Uterus (tissue), 4 donors: ENCODE measurements around the gene A2M. TPM values are rescaled to one million over a fixed set of nuclear protein-coding genes. Genes with fewer than 3 reads are reported as not detected.

Experiments used
- DNase-seq, 2 donors: peaks; one replicate each; pipeline ENCODE4 v3.0.0-alpha.2; 2019 to 2020
- H3K27ac ChIP-seq, 2 donors: fragments of 200-600 bp; sonication (generic); 1 replicate in 1 of 2; 2 replicates in 1 of 2; pipeline ENCODE4 v1.5.1; 2016 to 2018
- H3K27me3 ChIP-seq, 2 donors: fragments of 200-600 bp; sonication (generic); one replicate each; pipeline ENCODE4 v1.5.1; 2018 to 2019; ENCODE audit warnings: control low read depth in 1 of 2
- H3K36me3 ChIP-seq, 2 donors: fragments of 200-600 bp; sonication (generic); one replicate each; pipeline ENCODE4 v1.5.1; 2019; ENCODE audit warnings: control low read depth in 1 of 2
- H3K4me1 ChIP-seq, 2 donors: fragments of 200-600 bp; sonication (generic); one replicate each; pipeline ENCODE4 v1.5.1; 2018 to 2019; ENCODE audit warnings: control low read depth in 1 of 2
- H3K4me3 ChIP-seq, 2 donors: fragments of 200-600 bp; sonication (generic); 1 replicate in 1 of 2; 2 replicates in 1 of 2; pipeline ENCODE4 v1.5.1; 2018 to 2019; ENCODE audit warnings: mild to moderate bottlenecking in 1 of 2
- H3K9me3 ChIP-seq, 2 donors: fragments of 200-600 bp; sonication (generic); one replicate each; pipeline ENCODE4 v1.5.1; 2019; ENCODE audit warnings: control low read depth in 1 of 2
- CTCF ChIP-seq, 4 experiments: fragments of 200-600 bp in 2 of 4; fragments of 450-650 bp in 2 of 4; sonication (generic) in 2 of 4; IDR thresholded peaks; one replicate each; pipeline ENCODE4 v1.5.1; 2016 to 2019; ENCODE audit warnings: antibody characterized with exemption in 4 of 4, mild to moderate bottlenecking in 2 of 4, moderate library complexity in 1 of 4
- POLR2A ChIP-seq, 2 donors: fragments of 450-650 bp; IDR thresholded peaks; one replicate each; pipeline ENCODE4 v1.6.1; 2016; ENCODE audit warnings: antibody characterized with exemption in 2 of 2, mild to moderate bottlenecking in 1 of 2, moderate library complexity in 1 of 2
- intact Hi-C: fragments of 100-400 bp; cut with DNase I; formaldehyde crosslinking; loops from one replicate; pipeline ENCODE4 v1.15.1; 2023; ENCODE audit warnings: low total_unique reads
- total RNA-seq, 4 donors: library from RNA; depleted of rRNA in 3 of 4; stranded (reverse); fragments of >200 nt in 3 of 4; gene quantifications; one replicate each; pipeline versions ENCODE4 v1.1.0 to v1.2.4, GENCODE V29; 2014 to 2023
- donor health status: DM: yes; HTN: yes; CAD: no.

Gene A2M
- total RNA-seq, result 1,000 to 10,000 TPM in 1 of 4 donors, 100 to 1,000 TPM in 3; 305 to 1,063 (median 353) TPM

GRCh38 chr12:9115731-9116559 lies at the start of gene A2M:
Gene A2M (minus strand): TSS chr12:9115919. CDS start chr12:9115849, 70 bp downstream.
- DNase-seq, result peak; percentile 51 to 76
- Histone ChIP-seq H3K4me1 (peaks cover 0 to 7% of the 10 kb centered on the region in 2 donors), H3K27me3 (no peaks in the 10 kb centered on the region), H3K27ac (peak within 1 kb of the TSS; percentile 87 to 94), H3K9me3 (no peaks in the 10 kb centered on the region), H3K36me3 (no peaks in the 10 kb centered on the region), H3K4me3 (peak within 1 kb of the TSS; percentile 38 to 46)
- TF ChIP-seq CTCF (IDR thresholded peaks at IDR 0.05), result peak in 1 of 4 experiments; percentile 7
- peak; percentile 42 to 52 for TF ChIP-seq POLR2A (IDR thresholded peaks at IDR 0.05)
- intact Hi-C loops, result no loop called here

DNA sequence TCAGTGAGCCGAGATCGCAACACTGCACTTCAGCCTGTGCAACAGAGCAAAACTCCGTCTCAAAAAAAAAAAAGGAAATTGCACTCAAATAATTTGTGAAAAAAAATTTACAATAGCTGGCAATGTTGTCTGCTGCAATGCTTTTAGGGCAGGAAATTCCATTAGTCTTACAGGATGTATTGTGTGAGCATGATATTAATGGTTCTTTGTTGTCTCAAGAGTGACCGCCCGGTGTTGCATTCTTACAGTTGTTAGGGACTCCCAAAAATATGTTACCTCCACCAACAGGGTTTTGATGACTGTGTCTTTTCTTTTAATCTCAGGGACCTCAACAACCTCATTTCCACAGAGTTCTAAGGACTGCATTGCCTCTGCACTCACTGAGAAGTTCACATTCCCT lies 47.7 kb upstream of the A2M start:
- intact Hi-C loops, result no loop called here
- Histone ChIP-seq H3K27ac (peak overlapping the region; percentile 4 to 49), H3K27me3 (no peaks in the 10 kb centered on the region), H3K36me3 (no peaks in the 10 kb centered on the region), H3K9me3 (no peaks in the 10 kb centered on the region), H3K4me1 (no peaks in the 10 kb centered on the region), H3K4me3 (no peak overlapping the region)
- no peak for TF ChIP-seq CTCF (IDR thresholded peaks at IDR 0.05)
- DNase-seq, result peak in 1 of 2 donors; percentile 27

DNA sequence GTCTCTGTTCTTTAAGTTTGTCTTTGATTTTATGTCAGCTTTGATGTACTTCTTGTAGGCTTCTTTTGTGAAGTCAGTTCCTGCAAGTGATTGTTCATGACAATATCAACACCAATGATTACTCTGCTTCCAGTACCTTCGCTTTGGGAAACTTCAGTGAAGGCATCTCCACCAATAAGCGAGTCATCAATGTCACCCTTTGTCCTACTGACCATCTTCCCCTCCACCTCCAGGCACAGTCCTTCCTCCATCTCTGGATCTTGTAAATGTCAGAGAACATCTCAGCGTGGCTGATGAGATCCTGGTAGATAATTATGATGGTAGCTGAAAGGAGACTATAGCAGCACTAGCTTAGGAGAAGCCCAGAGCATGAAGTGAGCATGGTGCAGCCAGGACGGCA lies 40.4 kb upstream of the A2M start:
- TF ChIP-seq POLR2A (IDR thresholded peaks at IDR 0.05) (no peak), CTCF (IDR thresholded peaks at IDR 0.05) (no peak)
- H3K27ac ChIP-seq, result no peak overlapping the region
- H3K4me1 ChIP-seq, result no peaks in the 10 kb centered on the region
- DNase-seq, result no peak
- no peaks in the 10 kb centered on the region for H3K9me3 ChIP-seq
- intact Hi-C loops, result no loop called here
- H3K27me3 ChIP-seq, result no peaks in the 10 kb centered on the region
- no peaks in the 10 kb centered on the region for H3K36me3 ChIP-seq
- H3K4me3 ChIP-seq, result no peak overlapping the region

- Histone ChIP-seq H3K27ac (no peak overlapping the region), H3K4me1 (no peaks in the 10 kb centered on the region), H3K27me3 (no peaks in the 10 kb centered on the region), H3K9me3 (no peaks in the 10 kb centered on the region), H3K4me3 (no peak overlapping the region), H3K36me3 (no peaks in the 10 kb centered on the region)
- intact Hi-C loops, result no loop called here
- DNase-seq, result no peak
- TF ChIP-seq CTCF (IDR thresholded peaks at IDR 0.05) (no peak), POLR2A (IDR thresholded peaks at IDR 0.05) (no peak)
These were observed 33.7 kb upstream of the A2M start for GRCh38 chr12:9149372-9149771.

GRCh38 chr12:9148926-9149325 lies 33.2 kb upstream of the A2M start:
- H3K27ac ChIP-seq, result no peak overlapping the region
- no peaks in the 10 kb centered on the region for H3K36me3 ChIP-seq
- no peak for DNase-seq
- H3K9me3 ChIP-seq, result no peaks in the 10 kb centered on the region
- H3K4me3 ChIP-seq, result no peak overlapping the region
- TF ChIP-seq CTCF (IDR thresholded peaks at IDR 0.05), result no peak
- no peak for TF ChIP-seq POLR2A (IDR thresholded peaks at IDR 0.05)
- no peaks in the 10 kb centered on the region for H3K4me1 ChIP-seq
- no peaks in the 10 kb centered on the region for H3K27me3 ChIP-seq
- intact Hi-C loops, result no loop called here
